HG03565 (cell line): ENCODE measurements around the gene PRDX2.
"Not testable (repeated sequence)": the region's sequence is repeated elsewhere in the genome, so short reads cannot be mapped to it uniquely, and the experiment has no call there.

ENCODE experiments used
- ATAC-seq: cut with Tn5 transposase; IDR thresholded peaks from one replicate; pipeline ENCODE4 v1.9.1; 2021; ENCODE audit warnings: mild to moderate bottlenecking, moderate library complexity; ENCODE audit not compliant: unreplicated experiment

PRDX2 gene

GRCh38 chr19:12801466-12802266, at the start of gene PRDX2, which contains the start of gene THSD8:
Gene PRDX2 (minus strand): TSS chr19:12801800. CDS start chr19:12801261, 539 bp downstream.
Gene THSD8 (plus strand): TSS chr19:12802069. CDS start chr19:12802072, 3 bp downstream.
- peak; percentile 34 for ATAC-seq

- peak; percentile 65 for ATAC-seq
Observed at GRCh38 chr19:12847159-12848139, 45.8 kb upstream of the PRDX2 start.

DNA sequence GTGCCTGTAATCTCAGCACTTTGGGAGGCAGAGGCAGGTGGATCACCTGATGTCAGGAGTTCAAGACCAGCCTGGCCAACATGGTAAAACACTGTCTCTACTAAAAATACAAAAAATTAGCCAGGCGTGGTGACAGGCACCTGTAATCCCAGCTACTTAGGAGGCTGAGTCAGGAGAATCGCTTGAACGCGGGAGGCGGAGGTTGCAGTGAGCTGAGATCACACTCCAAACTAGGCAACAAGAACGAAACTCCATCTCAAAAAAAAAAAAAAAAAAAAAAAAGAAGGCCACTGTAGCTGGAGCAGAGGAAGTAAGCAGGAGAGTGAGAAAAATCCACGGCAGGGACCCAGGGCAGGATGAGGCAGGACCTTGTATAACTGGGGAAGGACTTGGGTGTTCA, 45.0 kb upstream of the PRDX2 start:
- not testable (repeated sequence) for ATAC-seq

DNA sequence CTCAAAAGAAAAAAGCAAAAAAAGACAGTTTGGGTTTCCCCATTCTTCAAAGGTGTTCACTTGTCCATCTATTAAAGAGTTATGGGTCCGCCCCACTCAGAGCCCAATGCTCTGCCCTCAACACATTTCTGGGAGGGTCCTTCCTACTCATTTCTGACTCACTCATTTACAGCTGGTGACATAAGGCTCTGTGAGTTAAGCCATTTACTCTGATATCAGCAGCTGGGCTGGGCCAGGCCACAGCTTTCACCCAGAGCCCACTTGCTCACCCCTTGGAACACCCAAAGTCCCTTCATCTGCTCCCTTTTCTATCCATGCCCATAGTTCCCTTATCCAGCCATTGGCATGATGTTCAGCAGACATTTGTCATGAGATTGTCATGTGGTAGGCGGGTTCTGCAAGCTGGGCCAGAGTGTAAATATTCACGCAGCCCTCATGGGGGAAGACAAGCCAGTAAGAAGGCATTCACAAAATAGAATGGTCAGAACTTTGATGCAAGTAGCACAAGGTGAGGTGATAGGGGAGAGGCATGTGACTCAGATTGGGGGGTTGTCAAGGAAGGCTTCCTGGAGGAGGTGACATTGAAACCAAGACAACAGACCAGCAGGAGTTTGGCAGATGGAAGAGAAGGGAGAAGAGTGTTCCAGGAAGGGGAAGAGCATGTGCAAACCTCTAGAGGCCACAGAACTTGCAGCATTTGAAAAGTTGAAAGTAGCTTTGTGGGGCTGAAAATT, 42.6 kb upstream of the PRDX2 start:
- no peak for ATAC-seq

- ATAC-seq: no peak
Observed at GRCh38 chr19:12843328-12843727, 41.7 kb upstream of the PRDX2 start.

- no peak for ATAC-seq
Observed at GRCh38 chr19:12842511-12842910, 40.9 kb upstream of the PRDX2 start.

GRCh38 chr19:12841094-12841493, 39.5 kb upstream of the PRDX2 start:
- no peak for ATAC-seq

DNA sequence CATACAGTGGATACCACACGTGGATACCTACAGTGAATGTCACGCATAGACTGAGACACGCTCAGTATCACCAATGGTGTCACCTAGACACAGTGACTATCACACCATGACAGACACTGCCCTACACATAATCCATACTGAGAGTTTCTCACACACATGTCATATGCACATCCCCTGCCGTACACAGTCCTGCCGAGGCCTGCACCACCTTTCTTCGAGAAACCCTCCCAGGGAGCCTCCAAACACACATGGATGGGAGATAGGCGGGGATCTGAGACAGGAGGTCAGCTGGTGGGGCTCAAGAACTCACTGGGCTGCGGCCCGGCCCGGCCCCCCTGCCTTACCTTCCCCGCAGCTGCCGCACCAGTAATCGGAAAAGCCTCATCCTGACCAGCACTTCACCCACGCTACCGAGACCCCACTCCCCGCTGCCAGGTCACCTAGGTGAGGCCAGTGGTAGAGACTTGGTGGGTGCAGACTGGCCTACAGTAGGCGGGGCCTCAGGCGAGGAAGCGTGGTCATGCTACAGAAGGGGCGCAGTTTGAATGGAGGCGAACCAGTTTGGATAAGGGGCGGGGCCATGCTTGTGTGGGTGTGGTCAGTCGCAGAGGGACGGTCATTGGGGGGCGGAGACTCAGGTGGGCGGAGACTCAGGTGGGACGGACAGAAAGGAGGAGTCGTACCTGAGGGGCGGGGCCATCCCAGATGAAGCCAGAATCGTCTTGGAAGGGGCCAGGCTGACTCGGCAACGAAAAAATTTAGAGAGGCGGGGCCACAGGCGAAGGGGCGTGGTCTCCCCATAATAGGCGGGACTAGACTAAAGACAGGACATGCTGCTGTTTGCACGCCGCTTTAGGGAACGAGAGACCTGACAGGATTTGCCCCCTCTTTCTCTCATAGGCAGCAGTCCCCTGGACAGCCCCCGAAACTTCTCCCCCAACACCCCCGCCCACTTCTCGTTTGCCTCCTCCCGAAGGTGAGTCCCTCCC, 38.8 kb upstream of the PRDX2 start:
- no peak for ATAC-seq

GRCh38 chr19:12838886-12839756, 37.5 kb upstream of the PRDX2 start:
- ATAC-seq: no peak

GRCh38 chr19:12838182-12838885, 36.7 kb upstream of the PRDX2 start, which contains the start of gene MAST1:
Gene MAST1 (plus strand): TSS chr19:12838515. CDS start chr19:12838573, 58 bp downstream.
- ATAC-seq: no peak

DNA sequence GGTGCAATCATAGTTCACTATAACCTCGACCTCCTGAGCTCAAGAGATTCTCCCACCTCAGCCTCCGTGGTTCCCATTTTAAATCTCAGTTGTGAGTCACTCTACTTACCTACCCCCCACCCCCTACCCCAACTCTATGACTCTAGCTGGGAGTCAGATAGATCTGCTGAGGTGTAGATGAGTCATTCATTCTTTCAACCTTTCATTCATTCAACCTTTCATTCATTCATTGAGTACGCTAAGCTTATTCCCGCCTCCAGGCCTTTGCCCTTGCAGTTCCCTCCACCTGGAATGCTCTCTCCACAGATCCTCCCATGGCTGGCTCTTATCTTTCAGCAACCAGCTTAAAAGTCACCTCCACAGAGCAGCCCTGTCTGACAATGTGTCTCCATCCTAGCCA, 35.6 kb upstream of the PRDX2 start:
- ATAC-seq: no peak

DNA sequence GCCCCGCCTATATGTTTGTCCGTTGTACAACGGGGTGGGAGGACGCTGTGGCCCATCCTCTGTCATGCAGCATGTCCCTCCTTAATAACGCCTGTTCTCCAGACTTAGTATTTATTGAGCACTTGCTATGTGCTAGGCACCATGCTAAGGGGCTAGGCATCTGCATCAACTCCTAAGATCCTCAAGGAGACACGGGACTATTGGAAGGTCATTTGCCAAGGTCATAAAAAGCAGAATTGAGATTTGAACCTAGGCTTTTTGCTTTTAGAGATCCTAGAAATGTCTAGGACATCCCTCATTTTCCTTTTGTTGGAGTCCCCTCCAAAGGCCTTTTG, 34.9 kb upstream of the PRDX2 start:
- ATAC-seq: no peak

DNA sequence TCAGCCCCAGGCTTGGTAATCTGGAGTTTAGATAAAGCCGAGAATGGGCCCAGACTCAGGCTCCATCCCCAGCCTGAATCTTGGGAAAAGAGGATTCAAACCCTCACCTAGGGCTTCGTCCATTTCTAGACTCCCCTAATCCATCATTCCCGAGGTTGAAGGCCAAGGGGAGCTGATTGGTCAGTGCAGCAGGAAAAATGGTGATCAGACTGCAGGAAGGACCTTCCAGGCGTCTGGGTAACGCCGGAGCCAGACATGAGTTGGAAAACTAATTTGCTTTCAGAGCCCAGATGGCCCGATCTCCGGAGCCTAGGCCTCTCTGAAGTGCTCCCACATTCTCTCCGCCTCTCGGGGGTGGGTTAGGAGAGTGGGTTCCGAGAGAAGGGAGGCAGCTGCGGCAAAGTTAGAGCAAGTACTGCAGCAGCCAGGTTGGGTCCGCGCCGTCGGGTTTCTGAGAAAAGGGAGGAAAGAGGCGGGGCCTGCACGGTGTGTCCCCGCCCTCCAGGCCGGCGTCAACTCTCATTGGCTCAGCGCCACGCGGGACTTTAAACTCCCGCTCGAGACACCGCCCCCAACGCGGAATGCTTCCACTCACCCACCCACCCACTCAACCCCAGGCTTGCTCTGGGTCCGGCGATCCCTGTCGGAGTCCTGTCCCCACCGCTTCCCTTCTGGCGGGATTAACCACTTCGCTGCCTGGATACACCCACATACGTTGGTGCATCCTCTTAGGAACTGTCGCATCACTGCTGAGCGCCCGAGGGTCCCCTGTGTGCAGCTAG, 33.6 kb upstream of the PRDX2 start:
- no peak for ATAC-seq

DNA sequence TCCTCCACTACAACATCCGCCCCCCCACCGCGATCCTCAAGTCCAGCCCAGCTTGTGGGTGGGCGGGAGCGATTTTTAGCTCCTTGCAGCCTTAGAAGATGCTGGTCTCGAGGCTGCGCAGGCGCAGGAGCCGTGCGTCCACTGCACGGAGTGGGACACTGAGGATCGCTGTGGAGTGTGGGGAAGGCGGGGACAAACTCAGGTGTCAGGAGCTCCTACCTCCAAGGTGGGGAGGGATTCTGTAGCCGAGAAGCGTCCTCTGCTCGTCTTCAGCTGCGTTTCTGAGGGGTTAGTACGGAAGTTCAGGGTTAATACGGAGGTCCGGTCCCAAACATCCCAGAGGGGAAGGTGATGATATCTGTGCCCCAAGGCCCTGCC, 33.0 kb upstream of the PRDX2 start, which contains the start of gene RTBDN:
Gene RTBDN, minus strand, starts transcription at position 14 of the 378 bp plus-strand sequence. CDS start 4,600 bp downstream, outside the sequence.
- no peak for ATAC-seq

GRCh38 chr19:12833738-12834565, 32.4 kb upstream of the PRDX2 start:
- ATAC-seq: no peak

- no peak for ATAC-seq
Observed at GRCh38 chr19:12833418-12833737, 31.8 kb upstream of the PRDX2 start.

GRCh38 chr19:12828494-12828893, 26.9 kb upstream of the PRDX2 start:
- no peak for ATAC-seq
